Glutamatergic neuron (in vitro differentiated cells): ENCODE measurements around the gene TRAPPC6A. TPM values are rescaled to one million over a fixed set of nuclear protein-coding genes. Genes with fewer than 3 reads are reported as not detected.
"Not testable (repeated sequence)": the region's sequence is repeated elsewhere in the genome, so short reads cannot be mapped to it uniquely, and the experiment has no call there.

Source experiments
- DNase-seq: peaks from one replicate; pipeline ENCODE4 v3.0.0; 2022
- H3K27ac Mint-ChIP-seq: one replicate; pipeline ENCODE4 v1.8.0; 2020; ENCODE audit warnings: mild to moderate bottlenecking, mixed read lengths, inconsistent platforms; ENCODE audit not compliant: unreplicated experiment
- H3K27me3 Mint-ChIP-seq: one replicate; pipeline ENCODE4 v1.8.0; 2020; ENCODE audit warnings: mild to moderate bottlenecking, moderate library complexity, mixed read lengths, inconsistent platforms; ENCODE audit not compliant: unreplicated experiment
- H3K36me3 Mint-ChIP-seq: one replicate; pipeline ENCODE4 v1.8.0; 2020; ENCODE audit warnings: mild to moderate bottlenecking, mixed read lengths, inconsistent platforms; ENCODE audit not compliant: unreplicated experiment
- H3K4me1 Mint-ChIP-seq: one replicate; pipeline ENCODE4 v1.8.0; 2020; ENCODE audit warnings: mild to moderate bottlenecking, low read depth, mixed read lengths, inconsistent platforms; ENCODE audit not compliant: unreplicated experiment
- H3K4me3 Mint-ChIP-seq: one replicate; pipeline ENCODE4 v1.8.0; 2020; ENCODE audit warnings: mild to moderate bottlenecking, mixed read lengths, inconsistent platforms; ENCODE audit not compliant: unreplicated experiment
- H3K9me3 Mint-ChIP-seq: one replicate; pipeline ENCODE4 v1.8.0; 2020; ENCODE audit warnings: mild to moderate bottlenecking, moderate library complexity, mixed read lengths, inconsistent platforms; ENCODE audit not compliant: unreplicated experiment
- total RNA-seq: library from RNA; stranded (reverse); fragmentation: NEBNext Ultra II Directional; extraction: Animal tissue kit (Norgen Biotek cat#: 25700); gene quantifications from one replicate; pipeline ENCODE4 v1.2.1, GENCODE V29; 2021; ENCODE audit not compliant: unreplicated experiment
- TF ChIP-seq, protein P1 (sequence below): fragments of 200-600 bp; sonication (generic); IDR thresholded peaks from one replicate; pipeline ENCODE4 v1.5.0; 2021; ENCODE audit not compliant: partially characterized antibody, unreplicated experiment

Gene TRAPPC6A
- total RNA-seq, 1 donor from 2014 or later, result 31.6 TPM

DNA sequence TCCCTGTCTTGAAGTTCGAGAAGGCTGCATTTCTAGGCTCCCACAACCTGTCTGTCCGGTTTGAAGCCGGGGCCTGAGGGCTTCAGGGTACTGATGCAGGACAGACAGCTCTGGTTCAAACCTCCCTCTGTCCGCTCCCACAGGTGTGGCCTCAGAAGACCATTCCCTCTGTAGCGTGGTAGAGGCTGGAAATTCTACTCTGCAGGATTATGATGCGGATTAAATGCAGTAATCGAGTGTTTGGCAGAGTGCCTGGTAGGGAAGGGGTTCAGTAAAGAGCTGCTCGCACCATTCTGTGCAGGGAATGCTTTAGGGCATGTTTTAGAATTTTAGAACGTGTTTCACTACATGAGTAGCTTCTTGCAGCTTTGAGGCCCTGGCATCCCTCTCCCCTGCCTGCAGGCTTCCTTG lies 54.6 kb downstream of the TRAPPC6A start:
- Mint-ChIP-seq H3K4me1 (peaks cover 27% of the 10 kb centered on the region), H3K27me3 (peaks cover 11% of the 10 kb centered on the region), H3K36me3 (no peaks in the 10 kb centered on the region), H3K4me3 (no peak overlapping the region), H3K9me3 (peaks cover 15% of the 10 kb centered on the region), H3K27ac (no peak overlapping the region)
- TF ChIP-seq, protein P1, sequence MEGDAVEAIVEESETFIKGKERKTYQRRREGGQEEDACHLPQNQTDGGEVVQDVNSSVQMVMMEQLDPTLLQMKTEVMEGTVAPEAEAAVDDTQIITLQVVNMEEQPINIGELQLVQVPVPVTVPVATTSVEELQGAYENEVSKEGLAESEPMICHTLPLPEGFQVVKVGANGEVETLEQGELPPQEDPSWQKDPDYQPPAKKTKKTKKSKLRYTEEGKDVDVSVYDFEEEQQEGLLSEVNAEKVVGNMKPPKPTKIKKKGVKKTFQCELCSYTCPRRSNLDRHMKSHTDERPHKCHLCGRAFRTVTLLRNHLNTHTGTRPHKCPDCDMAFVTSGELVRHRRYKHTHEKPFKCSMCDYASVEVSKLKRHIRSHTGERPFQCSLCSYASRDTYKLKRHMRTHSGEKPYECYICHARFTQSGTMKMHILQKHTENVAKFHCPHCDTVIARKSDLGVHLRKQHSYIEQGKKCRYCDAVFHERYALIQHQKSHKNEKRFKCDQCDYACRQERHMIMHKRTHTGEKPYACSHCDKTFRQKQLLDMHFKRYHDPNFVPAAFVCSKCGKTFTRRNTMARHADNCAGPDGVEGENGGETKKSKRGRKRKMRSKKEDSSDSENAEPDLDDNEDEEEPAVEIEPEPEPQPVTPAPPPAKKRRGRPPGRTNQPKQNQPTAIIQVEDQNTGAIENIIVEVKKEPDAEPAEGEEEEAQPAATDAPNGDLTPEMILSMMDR, result no peak
- DNase-seq, result no peak

DNA sequence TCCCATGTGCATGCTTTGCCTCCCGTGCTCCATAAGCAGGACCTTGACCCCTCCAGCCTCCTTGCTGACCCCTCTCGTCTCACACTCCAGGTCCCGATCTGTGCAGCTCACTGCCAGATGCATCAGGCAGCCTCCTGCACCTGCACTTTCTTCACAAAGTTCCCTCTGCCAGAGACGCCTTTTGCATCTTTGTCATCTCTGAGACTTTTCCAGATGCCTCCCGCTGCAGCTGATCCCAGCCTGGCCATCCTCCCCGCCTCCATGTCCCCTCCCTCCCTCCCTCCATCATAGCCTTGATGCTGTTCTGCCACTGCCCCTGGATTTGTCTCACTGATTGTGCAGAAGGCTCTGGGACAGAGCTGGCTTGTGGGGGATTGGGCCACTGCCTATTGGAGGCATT lies 55.2 kb downstream of the TRAPPC6A start:
- Mint-ChIP-seq H3K27ac (no peak overlapping the region), H3K9me3 (peaks cover 15% of the 10 kb centered on the region), H3K36me3 (no peaks in the 10 kb centered on the region), H3K27me3 (peaks cover 11% of the 10 kb centered on the region), H3K4me3 (peak overlapping the region; percentile 52), H3K4me1 (peaks cover 31% of the 10 kb centered on the region)
- DNase-seq, result no peak
- TF ChIP-seq, protein P1, result no peak

DNA sequence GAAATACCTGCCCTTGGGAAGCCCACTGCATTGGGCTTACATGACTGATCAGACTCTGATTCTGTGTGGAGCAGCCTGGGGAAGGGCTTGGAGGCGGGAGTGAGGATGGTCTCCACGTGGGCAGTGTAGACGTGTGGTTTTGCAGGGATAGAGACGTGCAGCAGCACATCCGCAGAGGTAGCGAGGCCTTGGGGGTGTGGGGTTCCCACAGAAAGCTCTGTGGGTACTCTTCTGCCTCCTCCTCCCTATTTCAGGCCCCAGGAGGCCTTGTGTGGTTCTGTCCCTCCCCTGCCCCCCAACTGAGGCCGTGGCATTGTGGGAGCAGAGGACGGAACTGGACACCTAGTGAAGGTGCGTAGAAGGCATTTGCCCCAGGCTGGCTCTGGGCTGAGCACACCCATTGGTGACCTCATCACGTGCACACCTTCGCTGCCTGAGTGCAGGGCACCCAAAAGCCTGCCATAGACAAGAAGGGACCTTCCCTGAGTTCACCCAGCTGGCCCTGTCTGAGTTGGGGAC lies 56.2 kb downstream of the TRAPPC6A start:
- H3K4me1 Mint-ChIP-seq, result peaks cover 35% of the 10 kb centered on the region
- peaks cover 11% of the 10 kb centered on the region for H3K27me3 Mint-ChIP-seq
- no peak overlapping the region for H3K4me3 Mint-ChIP-seq
- peaks cover 16% of the 10 kb centered on the region for H3K9me3 Mint-ChIP-seq
- no peak for DNase-seq
- TF ChIP-seq, protein P1, result no peak
- H3K36me3 Mint-ChIP-seq, result no peaks in the 10 kb centered on the region
- peak overlapping the region; percentile 55 for H3K27ac Mint-ChIP-seq

DNA sequence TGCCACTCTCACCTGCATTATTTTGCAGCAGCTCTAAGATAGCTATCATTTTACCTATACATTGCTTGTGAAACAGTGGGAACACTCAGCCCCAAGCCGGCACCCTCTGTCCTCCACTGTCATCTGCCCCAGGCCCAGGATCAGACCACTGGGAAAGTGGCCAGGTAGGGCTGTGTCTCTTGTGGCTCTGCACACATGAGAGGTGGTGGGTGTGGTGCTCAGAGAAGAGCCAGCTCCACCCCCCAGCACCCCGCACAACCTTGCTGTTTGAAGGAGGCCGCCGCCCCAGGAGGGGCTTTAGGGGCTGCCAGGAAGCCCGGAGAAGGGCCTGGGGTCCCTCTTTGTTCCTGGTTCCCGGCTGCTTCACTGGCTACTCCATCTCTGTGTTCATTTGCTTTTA lies 58.5 kb downstream of the TRAPPC6A start:
- Mint-ChIP-seq H3K27ac (peak overlapping the region; percentile 28), H3K36me3 (no peaks in the 10 kb centered on the region), H3K4me3 (no peak overlapping the region), H3K27me3 (peaks cover 9% of the 10 kb centered on the region), H3K9me3 (peaks cover 13% of the 10 kb centered on the region), H3K4me1 (peaks cover 53% of the 10 kb centered on the region)
- no peak for DNase-seq
- TF ChIP-seq, protein P1, result no peak

DNA sequence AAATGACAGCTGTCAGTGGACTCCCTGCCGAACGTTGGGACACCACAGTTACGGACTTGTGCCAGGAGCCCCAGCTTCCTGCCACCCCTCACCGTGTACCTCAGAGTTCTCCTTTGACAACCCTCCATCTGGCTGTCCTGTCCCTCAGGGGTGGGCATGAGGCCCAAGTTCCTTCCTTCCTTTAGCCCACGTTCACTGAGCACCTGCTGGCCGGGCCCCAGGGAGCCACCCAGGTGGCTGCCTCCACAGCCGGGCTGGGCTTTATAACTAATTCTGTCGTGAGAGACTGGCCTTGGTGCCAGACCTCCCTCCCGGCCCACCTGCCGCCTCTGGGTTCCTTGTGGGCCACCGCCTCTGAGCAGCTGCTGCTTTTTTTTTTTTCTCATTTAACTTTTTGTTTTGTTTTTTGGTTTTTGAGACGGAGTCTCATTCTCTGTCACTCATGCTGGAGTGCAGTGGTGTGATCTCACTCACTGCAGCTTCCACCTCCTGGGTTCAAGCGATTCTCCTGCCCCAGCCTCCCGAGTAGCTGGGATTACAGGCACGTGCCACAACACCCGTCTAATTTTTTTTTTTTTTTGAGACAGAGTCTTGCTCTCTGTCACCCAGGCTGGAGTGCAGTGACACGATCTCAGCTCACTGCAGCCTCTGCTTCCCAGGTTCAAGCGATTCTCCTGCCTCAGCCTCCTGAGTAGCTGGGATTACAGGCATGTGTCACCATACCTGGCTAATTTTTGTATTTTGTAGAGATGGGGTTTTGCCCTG lies 59.3 kb downstream of the TRAPPC6A start:
- Mint-ChIP-seq H3K9me3 (peaks cover 12% of the 10 kb centered on the region), H3K4me3 (peak overlapping the region; percentile 52), H3K27ac (peak overlapping the region; percentile 75), H3K4me1 (peaks cover 54% of the 10 kb centered on the region)
- not testable (repeated sequence) for DNase-seq, H3K36me3 Mint-ChIP-seq, H3K27me3 Mint-ChIP-seq
